Breast epithelium (tissue), 3 donors: ENCODE data around the gene MEIS2.

Experiments
- CTCF ChIP-seq, 3 donors: fragments of 450-650 bp; IDR thresholded peaks; one replicate each; pipeline ENCODE4 v1.5.1; 2016 to 2017; ENCODE audit warnings: antibody characterized with exemption in 3 of 3, mild to moderate bottlenecking in 3 of 3, moderate library complexity in 3 of 3
- POLR2A ChIP-seq: fragments of 450-650 bp; IDR thresholded peaks from one replicate; pipeline ENCODE4 v1.6.1; 2016; ENCODE audit warnings: antibody characterized with exemption, mild to moderate bottlenecking, moderate library complexity
- POLR2AphosphoS5 ChIP-seq, 3 donors: sonication (generic); formaldehyde crosslinking; IDR thresholded peaks; one replicate each; pipeline ENCODE4 v1.6.1; 2017; ENCODE audit warnings: antibody characterized with exemption in 3 of 3

GRCh38 chr15:36999778-37000177 lies 100.6 kb downstream of the MEIS2 start:
- TF ChIP-seq CTCF (IDR thresholded peaks at IDR 0.05), result no peak
- no peak for TF ChIP-seq POLR2A
- no peak for TF ChIP-seq POLR2AphosphoS5 (IDR thresholded peaks at IDR 0.05)
